Central memory CD4-positive, alpha-beta T cell (primary cell): ENCODE data around the gene MIF4GD.
A peak's percentile ranks its signal among the peaks of the same experiment; 100 is the strongest.
"Not testable (repeated sequence)": the region's sequence is repeated elsewhere in the genome, so short reads cannot be mapped to it uniquely, and the experiment has no call there.

Experiments used
- DNase-seq: peaks from one replicate; pipeline ENCODE4 v3.0.0; 2022
- total RNA-seq, 3 experiments: gene quantifications; one replicate each; lab custom pipeline; 2026; lab: John Stamatoyannopoulos, UW

The MIF4GD gene, protein sequence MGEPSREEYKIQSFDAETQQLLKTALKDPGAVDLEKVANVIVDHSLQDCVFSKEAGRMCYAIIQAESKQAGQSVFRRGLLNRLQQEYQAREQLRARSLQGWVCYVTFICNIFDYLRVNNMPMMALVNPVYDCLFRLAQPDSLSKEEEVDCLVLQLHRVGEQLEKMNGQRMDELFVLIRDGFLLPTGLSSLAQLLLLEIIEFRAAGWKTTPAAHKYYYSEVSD
- 18.1 to 28.1 (median 21.4) reads per million in 3 experiments for total RNA-seq

DNA sequence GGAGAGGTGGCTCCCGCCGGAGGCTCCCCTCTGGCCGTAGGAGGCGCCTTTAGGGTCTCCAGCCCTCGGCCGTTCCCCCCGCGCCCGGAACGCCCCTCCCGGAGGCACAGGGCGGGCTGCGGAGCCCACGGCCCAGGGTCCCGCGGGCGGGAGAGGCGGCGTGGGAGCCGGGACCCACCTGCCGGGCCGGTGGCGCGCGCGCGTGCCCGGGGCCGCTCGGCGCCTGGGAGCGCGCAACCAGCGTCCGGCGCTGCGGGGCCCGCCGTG, at the start of gene MIF4GD:
MIF4GD (minus strand) TSS at position 266 of the 267 bp plus-strand sequence. CDS start 1,036 bp downstream, outside the sequence.
- no peak for DNase-seq

- no peak for DNase-seq
These were observed 49.1 kb upstream of the MIF4GD start for GRCh38 chr17:75319904-75320691.

DNA sequence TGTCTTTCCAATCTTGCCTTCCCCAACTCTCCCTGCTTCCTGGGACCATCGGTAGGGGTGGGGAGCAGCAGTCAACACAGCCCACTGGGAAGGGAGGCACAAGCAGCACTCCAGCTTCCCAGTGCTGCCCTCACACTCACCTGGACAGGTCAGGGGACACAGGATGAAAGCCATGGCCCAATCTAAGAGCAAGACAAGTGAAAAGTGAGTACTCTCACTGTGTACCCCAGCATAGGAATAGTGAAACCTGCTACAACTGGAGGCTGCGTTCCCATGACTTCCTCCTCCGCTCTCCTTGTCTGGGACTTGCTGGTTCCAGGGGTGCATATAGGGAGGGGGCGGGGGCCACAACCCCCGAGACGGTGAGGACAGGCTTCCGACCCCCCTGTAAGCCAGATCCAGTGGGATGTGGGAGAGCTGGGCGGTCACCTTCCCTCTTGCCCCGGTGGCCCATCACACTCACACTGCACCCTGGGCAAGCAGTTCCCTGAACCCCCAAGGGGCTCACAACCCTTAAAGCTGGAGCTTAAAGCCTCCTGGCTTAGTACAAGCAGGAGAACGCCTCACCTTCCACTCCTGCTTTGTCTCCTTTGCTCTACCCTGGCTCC, 47.7 kb upstream of the MIF4GD start:
- DNase-seq, result no peak

GRCh38 chr17:75318211-75318610, 47.2 kb upstream of the MIF4GD start:
- DNase-seq, result no peak

GRCh38 chr17:75317671-75318070, 46.6 kb upstream of the MIF4GD start:
- no peak for DNase-seq

- DNase-seq, result no peak
These were observed 45.2 kb upstream of the MIF4GD start for GRCh38 chr17:75316253-75316652.

DNA sequence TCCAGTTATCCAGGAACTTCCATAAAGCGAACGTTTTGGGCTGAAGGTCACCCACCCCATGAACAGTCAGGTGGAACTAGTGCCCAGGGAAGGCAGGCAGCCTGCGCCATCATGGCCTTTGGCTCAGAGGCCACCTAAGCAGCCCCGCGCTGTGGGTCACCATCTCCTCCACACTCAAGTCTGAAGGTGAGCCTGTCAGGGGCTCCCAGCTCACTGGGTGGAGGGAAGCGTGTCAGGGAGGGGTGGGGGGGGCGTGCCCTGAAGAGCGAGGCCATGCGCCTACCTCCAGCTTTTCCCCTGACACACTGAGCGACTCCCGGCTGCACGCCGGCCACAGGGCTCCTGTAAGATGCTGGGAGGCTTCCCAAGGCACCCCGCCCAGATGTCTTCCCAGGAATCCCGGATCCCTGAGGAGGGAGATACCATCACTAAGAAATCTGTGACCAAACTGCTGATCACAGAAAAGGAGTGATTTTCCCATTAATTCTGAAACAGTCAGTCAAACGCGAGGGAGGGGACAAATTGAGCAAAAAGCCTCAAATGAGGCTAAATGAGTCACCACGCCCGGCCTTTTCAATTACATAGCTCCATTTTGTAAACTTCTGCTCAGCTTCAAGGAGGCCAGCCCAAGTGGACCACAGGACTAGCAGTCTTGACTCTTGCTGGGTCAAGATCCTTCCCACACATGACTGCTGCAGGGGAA, 44.7 kb upstream of the MIF4GD start:
- DNase-seq, result no peak

- no peak for DNase-seq
These were observed 43.0 kb upstream of the MIF4GD start for GRCh38 chr17:75313941-75314551.

DNA sequence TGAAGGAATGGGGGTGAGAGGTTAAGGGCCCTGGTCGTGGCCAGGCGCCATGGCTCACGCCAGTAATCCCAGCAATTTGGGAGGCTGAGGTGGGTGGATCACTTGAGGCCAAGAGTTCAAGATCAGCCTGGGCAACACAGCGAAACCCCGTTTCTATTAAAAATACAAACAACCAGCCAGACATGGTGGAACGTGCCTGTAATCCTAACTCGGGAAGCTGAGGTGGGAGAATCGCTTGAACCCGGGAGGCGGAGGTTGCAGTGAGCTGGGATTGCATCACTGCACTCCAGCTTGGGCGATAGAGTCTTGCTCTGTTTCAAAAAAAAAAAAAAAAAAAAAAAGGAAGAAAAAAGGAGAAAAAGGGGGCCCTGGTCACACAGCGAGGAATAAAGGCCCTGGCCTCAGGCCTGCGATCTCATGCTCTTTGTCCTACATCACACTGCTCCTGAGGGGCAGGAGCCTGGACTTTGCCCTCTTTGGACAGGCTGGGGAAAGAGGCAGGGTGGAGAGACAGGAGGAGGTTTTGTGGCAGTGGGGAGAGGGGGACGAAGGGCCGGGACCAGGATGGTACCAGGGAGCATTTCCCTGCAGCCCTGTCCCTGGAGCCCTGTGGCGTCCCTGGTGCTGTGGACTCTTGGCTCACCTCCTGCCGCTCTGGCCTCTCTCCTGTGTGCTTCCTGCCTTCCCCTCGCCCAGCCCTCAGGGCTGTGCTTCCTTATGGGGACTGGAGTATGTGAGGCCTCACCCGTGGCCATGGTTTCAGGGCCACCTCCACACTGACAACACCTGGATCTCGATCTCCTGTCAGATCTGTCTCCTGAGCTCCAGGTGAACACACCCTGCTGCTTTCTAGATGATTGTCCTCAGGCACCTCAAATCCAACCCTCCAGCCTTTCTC, 38.0 kb upstream of the MIF4GD start:
- DNase-seq, result no peak

DNA sequence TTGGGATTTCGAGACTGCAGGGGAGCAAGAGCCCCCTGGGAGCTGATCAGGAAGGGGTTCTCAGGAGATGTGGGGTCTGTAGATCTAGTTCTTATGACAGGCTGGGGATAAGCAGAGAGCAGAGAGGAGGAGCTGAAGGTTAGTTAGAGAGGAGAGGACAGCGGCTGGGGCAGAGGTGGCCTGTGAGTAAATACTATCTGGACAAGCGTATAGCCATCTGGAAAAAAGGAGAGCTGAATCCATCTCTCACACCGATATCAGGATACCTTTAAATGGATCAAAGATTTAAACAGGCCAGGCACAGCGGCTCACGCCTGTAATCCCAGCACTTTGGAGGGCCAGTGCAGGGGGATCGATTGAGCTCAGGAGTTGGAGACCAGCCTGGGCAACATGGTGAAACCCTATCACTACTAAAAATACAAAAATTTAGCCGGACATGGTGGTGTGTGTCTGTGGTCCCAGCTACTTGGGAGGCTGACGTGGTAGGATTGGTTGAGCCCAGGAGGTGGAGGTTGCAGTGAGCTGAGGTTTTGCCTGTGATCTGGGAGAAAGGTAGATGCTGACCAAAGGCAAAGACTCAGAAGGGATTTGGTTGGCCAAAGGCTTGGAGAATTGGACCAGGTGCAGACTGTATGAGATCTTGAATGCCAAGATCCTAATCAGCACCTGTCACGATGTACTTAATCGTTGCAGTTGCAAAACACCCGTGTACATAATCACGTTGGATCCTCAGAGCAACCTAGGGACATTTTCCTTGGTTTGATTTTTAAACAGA, 37.1 kb upstream of the MIF4GD start:
- DNase-seq, result no peak

GRCh38 chr17:75301502-75302206, 30.6 kb upstream of the MIF4GD start:
- no peak for DNase-seq

DNA sequence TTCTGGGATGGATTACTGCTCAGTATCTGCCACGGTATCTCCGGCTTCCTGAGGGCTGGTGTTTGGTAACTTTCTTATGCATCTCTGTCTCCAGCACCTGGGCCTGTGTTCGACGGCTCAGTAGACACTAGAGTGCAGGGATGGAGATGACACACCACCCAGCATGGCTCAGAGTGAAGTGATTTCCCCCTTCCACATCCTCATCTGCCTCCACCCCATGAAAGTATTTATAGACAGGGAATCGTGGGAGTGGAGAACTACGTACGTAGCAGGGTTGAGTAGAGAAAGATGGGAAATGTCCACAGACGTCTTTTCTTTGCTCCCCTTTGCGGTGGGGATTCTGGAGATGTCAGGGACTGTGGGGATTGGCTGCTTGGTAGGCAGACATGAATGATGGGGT, 30.0 kb upstream of the MIF4GD start:
- no peak for DNase-seq

GRCh38 chr17:75300280-75300679, 29.2 kb upstream of the MIF4GD start:
- no peak for DNase-seq

DNA sequence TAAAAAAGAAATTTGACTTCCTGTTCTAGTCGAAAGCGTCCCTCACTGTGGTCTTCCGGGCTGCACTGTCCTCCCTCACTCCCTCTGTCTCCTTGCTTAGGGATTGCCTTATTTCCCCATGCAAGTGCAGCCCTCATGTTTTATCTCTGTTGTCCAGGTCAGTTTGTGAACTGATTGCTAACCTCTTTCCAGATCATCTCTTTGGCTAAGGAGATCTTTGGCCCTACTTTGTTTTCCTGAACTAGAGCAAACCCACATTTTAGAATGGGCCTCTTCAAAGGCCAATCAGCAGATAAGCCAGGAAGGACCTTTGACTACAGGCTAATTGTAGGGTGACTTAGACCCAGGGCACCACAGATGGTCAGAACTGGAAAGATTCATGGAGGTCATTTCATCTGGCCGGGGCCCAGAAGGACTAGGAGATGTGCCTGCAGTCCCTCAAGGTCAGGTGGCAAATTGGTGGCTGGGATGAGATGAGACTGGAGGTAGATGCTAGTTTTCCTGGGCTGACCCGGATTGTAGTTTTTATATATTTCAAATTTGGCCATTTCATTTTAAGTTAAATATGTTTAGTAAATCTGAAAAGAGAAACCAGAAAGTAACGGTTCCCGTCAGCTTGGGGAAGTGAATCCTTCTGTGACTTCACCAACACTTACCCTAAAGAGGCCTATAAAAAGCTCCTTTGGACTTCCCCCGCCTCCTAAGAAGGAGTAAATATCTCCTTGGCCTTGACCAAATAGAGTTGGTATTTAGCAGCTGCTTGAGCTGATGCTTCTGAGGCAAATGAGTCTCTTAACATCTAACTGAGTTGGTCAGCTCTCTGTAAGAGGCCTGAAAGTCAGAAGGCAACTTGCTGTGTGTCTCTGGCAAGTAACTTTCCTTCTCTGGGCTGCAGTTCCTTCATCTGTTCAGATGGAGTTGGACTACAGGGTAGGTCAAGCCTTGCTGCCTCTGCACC, 24.4 kb upstream of the MIF4GD start:
- no peak for DNase-seq

DNA sequence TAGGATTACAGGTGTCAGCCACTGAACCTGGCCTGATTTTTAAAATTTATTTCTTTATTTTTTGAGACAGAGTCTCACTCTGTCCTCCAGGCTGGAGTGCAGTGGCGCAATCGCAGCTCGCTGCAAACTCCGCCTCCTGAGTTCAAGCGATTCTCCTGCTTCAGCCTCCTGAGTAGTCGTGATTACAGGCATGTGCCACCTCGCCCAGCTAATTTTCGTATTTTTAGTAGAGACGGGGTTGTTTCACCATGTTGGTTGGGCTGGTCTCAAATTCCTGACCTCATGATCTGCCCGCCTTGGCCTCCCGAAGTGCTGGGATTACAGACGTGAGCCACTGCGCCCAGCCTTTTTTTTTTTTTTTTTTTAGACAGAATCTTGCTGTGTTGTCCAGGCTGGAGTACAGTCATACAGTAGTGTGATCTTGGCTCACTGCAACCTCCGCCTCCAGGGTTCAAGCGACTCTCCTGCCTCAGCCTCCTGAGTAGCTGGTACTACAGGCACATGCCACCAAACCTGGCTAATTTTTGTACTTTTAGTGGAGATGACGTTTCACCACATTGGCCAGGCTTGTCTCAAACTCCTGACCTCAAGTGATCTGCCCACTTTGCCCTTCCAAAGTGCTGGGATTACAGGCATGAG, 21.9 kb upstream of the MIF4GD start:
- not testable (repeated sequence) for DNase-seq

GRCh38 chr17:75289832-75290337, 18.9 kb upstream of the MIF4GD start:
- DNase-seq, result peak; percentile 72

DNA sequence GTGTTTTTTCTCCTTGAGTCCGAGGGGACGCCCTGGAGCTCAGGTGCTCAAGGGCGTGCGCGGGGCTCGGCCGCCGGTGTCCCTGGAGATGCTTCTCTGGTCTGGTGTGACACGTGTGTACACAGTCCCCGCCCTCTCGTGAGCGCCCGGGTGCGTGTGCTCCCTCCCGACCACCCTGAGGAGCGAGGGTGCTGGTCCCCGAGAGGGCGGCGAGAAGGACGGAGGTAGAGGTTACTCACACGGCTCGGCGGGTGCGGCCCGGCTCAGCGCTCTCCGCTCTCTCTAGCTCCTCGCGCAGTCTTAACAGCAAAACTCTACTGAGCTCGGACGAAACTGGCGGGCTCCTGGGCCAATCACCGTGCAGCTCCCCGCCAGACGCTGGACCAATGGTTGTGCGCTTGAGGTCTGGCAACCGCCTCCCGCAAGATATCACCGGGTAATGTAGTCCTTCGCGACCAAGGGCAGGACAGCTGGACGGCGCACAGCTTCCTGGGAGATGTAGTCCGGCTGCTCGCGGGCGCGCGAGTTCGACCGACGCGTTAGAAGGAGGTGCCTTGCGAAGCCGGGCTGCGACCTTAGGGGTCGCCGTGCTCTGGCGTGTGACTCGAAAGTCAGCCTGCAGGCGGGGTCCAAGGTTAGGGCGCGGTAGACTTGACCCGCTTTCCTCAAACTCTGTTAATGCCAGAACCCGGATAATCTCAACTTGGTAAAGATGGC, 18.2 kb upstream of the MIF4GD start, which contains the start of gene SLC25A19:
SLC25A19 (minus strand) TSS at position 319 of the 717 bp plus-strand sequence. CDS start 2,669 bp downstream, outside the sequence.
- peak; percentile 97 for DNase-seq

DNA sequence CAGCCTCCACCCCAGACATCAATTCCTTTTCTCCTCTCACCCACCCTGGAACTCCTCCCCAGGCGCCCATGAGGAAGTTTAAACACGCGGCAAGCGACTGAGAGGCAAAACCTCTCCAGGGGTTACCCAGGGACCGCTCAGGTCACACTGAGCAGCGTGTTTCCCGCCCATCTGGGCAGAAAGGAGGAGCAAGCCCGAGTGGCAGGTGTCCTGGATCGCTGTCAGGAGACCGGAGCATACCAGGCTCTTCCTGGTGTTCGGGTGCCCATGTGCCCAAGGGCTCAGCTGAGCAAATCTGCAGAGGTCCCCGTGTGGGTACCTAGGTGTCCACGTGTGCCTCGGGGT, 17.7 kb upstream of the MIF4GD start:
- DNase-seq, result no peak
